IPS-15b (cell line): ENCODE measurements around the gene EPAS1.
A peak's percentile ranks its signal among the peaks of the same experiment; 100 is the strongest.

Source experiments
- H3K27me3 ChIP-seq: one replicate; pipeline ENCODE4 v1.6.1; 2013; ENCODE audit warnings: low read length; ENCODE audit not compliant: control insufficient read depth, insufficient read depth
- H3K36me3 ChIP-seq: one replicate; pipeline ENCODE4 v1.6.1; 2013; ENCODE audit warnings: low read length; ENCODE audit not compliant: control insufficient read depth, insufficient read depth
- H3K4me1 ChIP-seq: one replicate; pipeline ENCODE4 v1.6.1; 2013; ENCODE audit warnings: mild to moderate bottlenecking, low read length; ENCODE audit not compliant: control insufficient read depth, insufficient read depth
- H3K4me3 ChIP-seq: one replicate; pipeline ENCODE4 v1.5.1; 2013; ENCODE audit warnings: low read depth, low read length
- H3K9ac ChIP-seq: one replicate; pipeline ENCODE4 v1.6.1; 2013; ENCODE audit warnings: low read depth, mild to moderate bottlenecking, low read length
- H3K9me3 ChIP-seq: one replicate; pipeline ENCODE4 v1.6.1; 2013; ENCODE audit warnings: mild to moderate bottlenecking, low read length; ENCODE audit not compliant: control insufficient read depth, insufficient read depth

The EPAS1 gene

GRCh38 chr2:46296216-46296839, 879 bp upstream of the EPAS1 start:
- H3K9me3 ChIP-seq: no peaks in the 10 kb centered on the region
- H3K9ac ChIP-seq: no peak overlapping the region
- peaks cover 60% of the 10 kb centered on the region for H3K27me3 ChIP-seq
- peak overlapping the region; percentile 64 for H3K4me3 ChIP-seq
- H3K36me3 ChIP-seq: no peaks in the 10 kb centered on the region
- H3K4me1 ChIP-seq: peaks cover 2% of the 10 kb centered on the region

- H3K9ac ChIP-seq: no peak overlapping the region
- H3K4me1 ChIP-seq: peaks cover 2% of the 10 kb centered on the region
- H3K36me3 ChIP-seq: no peaks in the 10 kb centered on the region
- H3K4me3 ChIP-seq: peak overlapping the region; percentile 66
- H3K27me3 ChIP-seq: peaks cover 71% of the 10 kb centered on the region
- no peaks in the 10 kb centered on the region for H3K9me3 ChIP-seq
These were observed 502 bp downstream of the EPAS1 start for GRCh38 chr2:46297546-46298271.

- Histone ChIP-seq H3K4me3 (peak overlapping the region; percentile 66), H3K27me3 (peaks cover 72% of the 10 kb centered on the region), H3K36me3 (no peaks in the 10 kb centered on the region), H3K9ac (no peak overlapping the region), H3K9me3 (no peaks in the 10 kb centered on the region), H3K4me1 (peaks cover 2% of the 10 kb centered on the region)
These were observed 990 bp downstream of the EPAS1 start for GRCh38 chr2:46298272-46298521.

- peaks cover 78% of the 10 kb centered on the region for H3K27me3 ChIP-seq
- H3K9ac ChIP-seq: no peak overlapping the region
- H3K4me3 ChIP-seq: peak overlapping the region; percentile 66
- H3K4me1 ChIP-seq: peaks cover 2% of the 10 kb centered on the region
- H3K36me3 ChIP-seq: no peaks in the 10 kb centered on the region
- H3K9me3 ChIP-seq: no peaks in the 10 kb centered on the region
These were observed 1.5 kb downstream of the EPAS1 start for GRCh38 chr2:46298522-46299353.

- peaks cover 2% of the 10 kb centered on the region for H3K4me1 ChIP-seq
- peak overlapping the region; percentile 66 for H3K4me3 ChIP-seq
- no peak overlapping the region for H3K9ac ChIP-seq
- peaks cover 75% of the 10 kb centered on the region for H3K27me3 ChIP-seq
- H3K36me3 ChIP-seq: no peaks in the 10 kb centered on the region
- no peaks in the 10 kb centered on the region for H3K9me3 ChIP-seq
These were observed 2.4 kb downstream of the EPAS1 start for GRCh38 chr2:46299365-46300263.

- Histone ChIP-seq H3K4me3 (no peak overlapping the region), H3K27me3 (peaks cover 67% of the 10 kb centered on the region), H3K9ac (no peak overlapping the region), H3K9me3 (no peaks in the 10 kb centered on the region), H3K4me1 (peaks cover 2% of the 10 kb centered on the region), H3K36me3 (no peaks in the 10 kb centered on the region)
These were observed 3.2 kb downstream of the EPAS1 start for GRCh38 chr2:46300406-46300832.

GRCh38 chr2:46302005-46302695, 4.9 kb downstream of the EPAS1 start:
- Histone ChIP-seq H3K27me3 (peaks cover 54% of the 10 kb centered on the region), H3K9ac (no peak overlapping the region), H3K4me3 (no peak overlapping the region), H3K4me1 (no peaks in the 10 kb centered on the region), H3K36me3 (no peaks in the 10 kb centered on the region), H3K9me3 (no peaks in the 10 kb centered on the region)

- Histone ChIP-seq H3K36me3 (no peaks in the 10 kb centered on the region), H3K9ac (no peak overlapping the region), H3K9me3 (no peaks in the 10 kb centered on the region), H3K4me3 (no peak overlapping the region), H3K4me1 (no peaks in the 10 kb centered on the region), H3K27me3 (peaks cover 49% of the 10 kb centered on the region)
These were observed 6.0 kb downstream of the EPAS1 start for GRCh38 chr2:46303233-46303632.

- Histone ChIP-seq H3K27me3 (peaks cover 43% of the 10 kb centered on the region), H3K4me1 (no peaks in the 10 kb centered on the region), H3K4me3 (no peak overlapping the region), H3K9me3 (no peaks in the 10 kb centered on the region), H3K9ac (no peak overlapping the region), H3K36me3 (no peaks in the 10 kb centered on the region)
These were observed 6.6 kb downstream of the EPAS1 start for GRCh38 chr2:46303822-46304221.

GRCh38 chr2:46304635-46305034, 7.4 kb downstream of the EPAS1 start:
- peaks cover 35% of the 10 kb centered on the region for H3K27me3 ChIP-seq
- H3K9ac ChIP-seq: no peak overlapping the region
- H3K4me1 ChIP-seq: no peaks in the 10 kb centered on the region
- H3K4me3 ChIP-seq: no peak overlapping the region
- no peaks in the 10 kb centered on the region for H3K9me3 ChIP-seq
- no peaks in the 10 kb centered on the region for H3K36me3 ChIP-seq

GRCh38 chr2:46305187-46305586, 8.0 kb downstream of the EPAS1 start:
- no peaks in the 10 kb centered on the region for H3K4me1 ChIP-seq
- peaks cover 29% of the 10 kb centered on the region for H3K27me3 ChIP-seq
- H3K36me3 ChIP-seq: no peaks in the 10 kb centered on the region
- no peak overlapping the region for H3K4me3 ChIP-seq
- no peaks in the 10 kb centered on the region for H3K9me3 ChIP-seq
- H3K9ac ChIP-seq: no peak overlapping the region
